ENCODE data around the gene EPS8L2.
"Not testable (repeated sequence)": the region's sequence is repeated elsewhere in the genome, so short reads cannot be mapped to it uniquely, and the experiment has no call there.

EPS8L2 gene

GRCh38 chr11:690244-690643 is 15.8 kb upstream of the EPS8L2 start:
- H3K79me2 ChIP-seq (ENCODE audit: control insufficient read depth, insufficient read depth, low read length, poor library complexity) = peaks cover 18% of the 10 kb centered on the region
- peaks cover 25 to 26% of the 10 kb centered on the region in 2 experiments for H3K4me1 ChIP-seq (ENCODE audit: control insufficient read depth in 1 of 2, insufficient read depth in 2 of 2, low read length in 2 of 2)
- DNase-seq; H3K4me3 ChIP-seq (ENCODE audit: low read depth, low read length); H3K18ac ChIP-seq (ENCODE audit: low read length); H3K4ac ChIP-seq (ENCODE audit: low read depth, low read length); H3K23ac ChIP-seq (ENCODE audit: low read length); H3K9ac ChIP-seq (ENCODE audit: low read length); H3K27me3 ChIP-seq (ENCODE audit: insufficient read depth, low read length); H3K27ac ChIP-seq (ENCODE audit: low read depth, low read length); H3K4me2 ChIP-seq (ENCODE audit: low read length); H4K8ac ChIP-seq (ENCODE audit: low read depth, low read length); H4K12ac ChIP-seq (ENCODE audit: low read depth, low read length); H2BK5ac ChIP-seq (ENCODE audit: low read depth, low read length, poor library complexity); H2AFZ ChIP-seq (ENCODE audit: insufficient read depth, low read length, poor library complexity); H4K91ac ChIP-seq (ENCODE audit: low read depth, low read length); H2BK120ac ChIP-seq (ENCODE audit: insufficient read depth, low read length, poor library complexity); H3K14ac ChIP-seq (ENCODE audit: low read length); H2AK5ac ChIP-seq (ENCODE audit: low read length); H2BK12ac ChIP-seq (ENCODE audit: low read length); H3K9me3 ChIP-seq (ENCODE audit: insufficient read depth, low read depth, low read length): not testable (repeated sequence)
- WGBS (ENCODE audit: extremely low coverage, insufficient coverage, insufficient read length) = no CpG with 5 or more reads among the region's 3 CpGs
- peaks cover 15% of the 10 kb centered on the region for H3K79me1 ChIP-seq (ENCODE audit: low read length)
- H3K36me3 ChIP-seq (ENCODE audit: control insufficient read depth in 1 of 2, insufficient read depth in 2 of 2, low read length in 2 of 2) = peaks cover 31 to 36% of the 10 kb centered on the region in 2 experiments

GRCh38 chr11:690738-691633 is 15.0 kb upstream of the EPS8L2 start:
- no peak overlapping the region for H2BK12ac ChIP-seq (ENCODE audit: low read length)
- H3K27ac ChIP-seq (ENCODE audit: low read depth, low read length) = no peak overlapping the region
- no peak overlapping the region for H3K9ac ChIP-seq (ENCODE audit: low read length)
- WGBS (ENCODE audit: extremely low coverage, insufficient coverage, insufficient read length) = no CpG with 5 or more reads among the region's 27 CpGs
- no peak overlapping the region for H3K18ac ChIP-seq (ENCODE audit: low read length)
- H3K27me3 ChIP-seq (ENCODE audit: insufficient read depth, low read length) = no peaks in the 10 kb centered on the region
- H3K23ac ChIP-seq (ENCODE audit: low read length) = no peak overlapping the region
- H3K79me1 ChIP-seq (ENCODE audit: low read length) = peaks cover 20% of the 10 kb centered on the region
- no peak overlapping the region for H3K4me3 ChIP-seq (ENCODE audit: low read depth, low read length)
- DNase-seq = peak; percentile 70 to 78
- no peak overlapping the region for H2AFZ ChIP-seq (ENCODE audit: insufficient read depth, low read length, poor library complexity)
- peaks cover 2% of the 10 kb centered on the region for H3K9me3 ChIP-seq (ENCODE audit: insufficient read depth, low read depth, low read length)
- H4K91ac ChIP-seq (ENCODE audit: low read depth, low read length) = no peak overlapping the region
- H3K4ac ChIP-seq (ENCODE audit: low read depth, low read length) = no peak overlapping the region
- H3K14ac ChIP-seq (ENCODE audit: low read length) = no peak overlapping the region
- H2AK5ac ChIP-seq (ENCODE audit: low read length) = no peak overlapping the region
- no peak overlapping the region for H3K4me2 ChIP-seq (ENCODE audit: low read length)
- no peak overlapping the region for H4K12ac ChIP-seq (ENCODE audit: low read depth, low read length)
- H2BK120ac ChIP-seq (ENCODE audit: insufficient read depth, low read length, poor library complexity) = no peak overlapping the region
- H3K4me1 ChIP-seq (ENCODE audit: control insufficient read depth in 1 of 2, insufficient read depth in 2 of 2, low read length in 2 of 2) = peaks cover 25 to 26% of the 10 kb centered on the region in 2 experiments
- H3K36me3 ChIP-seq (ENCODE audit: control insufficient read depth in 1 of 2, insufficient read depth in 2 of 2, low read length in 2 of 2) = peaks cover 26 to 31% of the 10 kb centered on the region in 2 experiments
- peaks cover 22% of the 10 kb centered on the region for H3K79me2 ChIP-seq (ENCODE audit: control insufficient read depth, insufficient read depth, low read length, poor library complexity)
- no peak overlapping the region for H4K8ac ChIP-seq (ENCODE audit: low read depth, low read length)
- no peak overlapping the region for H2BK5ac ChIP-seq (ENCODE audit: low read depth, low read length, poor library complexity)

- H3K4me3 ChIP-seq (ENCODE audit: low read depth, low read length) = no peak overlapping the region
- peak overlapping the region; percentile 23 for H2AK5ac ChIP-seq (ENCODE audit: low read length)
- H3K4me1 ChIP-seq (ENCODE audit: control insufficient read depth in 1 of 2, insufficient read depth in 2 of 2, low read length in 2 of 2) = peaks cover 27 to 29% of the 10 kb centered on the region in 2 experiments
- H3K79me2 ChIP-seq (ENCODE audit: control insufficient read depth, insufficient read depth, low read length, poor library complexity) = peaks cover 24% of the 10 kb centered on the region
- H3K27ac ChIP-seq (ENCODE audit: low read depth, low read length) = no peak overlapping the region
- H3K36me3 ChIP-seq (ENCODE audit: control insufficient read depth in 1 of 2, insufficient read depth in 2 of 2, low read length in 2 of 2) = peaks cover 19 to 24% of the 10 kb centered on the region in 2 experiments
- no peak overlapping the region for H4K8ac ChIP-seq (ENCODE audit: low read depth, low read length)
- H3K4me2 ChIP-seq (ENCODE audit: low read length) = no peak overlapping the region
- no peak overlapping the region for H2BK120ac ChIP-seq (ENCODE audit: insufficient read depth, low read length, poor library complexity)
- no peak overlapping the region for H3K9ac ChIP-seq (ENCODE audit: low read length)
- no peak for DNase-seq
- peak overlapping the region; percentile 42 for H4K91ac ChIP-seq (ENCODE audit: low read depth, low read length)
- H3K79me1 ChIP-seq (ENCODE audit: low read length) = peaks cover 23% of the 10 kb centered on the region
- H4K12ac ChIP-seq (ENCODE audit: low read depth, low read length) = no peak overlapping the region
- no peaks in the 10 kb centered on the region for H3K27me3 ChIP-seq (ENCODE audit: insufficient read depth, low read length)
- H3K18ac ChIP-seq (ENCODE audit: low read length) = peak overlapping the region; percentile 16
- peak overlapping the region; percentile 59 for H3K14ac ChIP-seq (ENCODE audit: low read length)
- no peak overlapping the region for H2BK12ac ChIP-seq (ENCODE audit: low read length)
- H3K4ac ChIP-seq (ENCODE audit: low read depth, low read length) = peak overlapping the region; percentile 85
- no peaks in the 10 kb centered on the region for H3K9me3 ChIP-seq (ENCODE audit: insufficient read depth, low read depth, low read length)
- WGBS (ENCODE audit: extremely low coverage, insufficient coverage, insufficient read length) = no CpG with 5 or more reads among the region's 18 CpGs
- no peak overlapping the region for H2AFZ ChIP-seq (ENCODE audit: insufficient read depth, low read length, poor library complexity)
- no peak overlapping the region for H2BK5ac ChIP-seq (ENCODE audit: low read depth, low read length, poor library complexity)
- H3K23ac ChIP-seq (ENCODE audit: low read length) = no peak overlapping the region
Observed at GRCh38 chr11:691710-692590, 14.1 kb upstream of the EPS8L2 start.

- Histone ChIP-seq H3K27ac (ENCODE audit: low read depth, low read length) (no peak overlapping the region), H3K9ac (ENCODE audit: low read length) (peak overlapping the region; percentile 31), H2AFZ (ENCODE audit: insufficient read depth, low read length, poor library complexity) (no peak overlapping the region), H3K4ac (ENCODE audit: low read depth, low read length) (peak overlapping the region; percentile 77), H3K23ac (ENCODE audit: low read length) (no peak overlapping the region), H3K9me3 (ENCODE audit: insufficient read depth, low read depth, low read length) (no peaks in the 10 kb centered on the region), H4K12ac (ENCODE audit: low read depth, low read length) (no peak overlapping the region), H3K27me3 (ENCODE audit: insufficient read depth, low read length) (no peaks in the 10 kb centered on the region), H3K4me1 (ENCODE audit: control insufficient read depth in 1 of 2, insufficient read depth in 2 of 2, low read length in 2 of 2) (peaks cover 32 to 35% of the 10 kb centered on the region in 2 experiments), H2BK12ac (ENCODE audit: low read length) (no peak overlapping the region), H3K79me2 (ENCODE audit: control insufficient read depth, insufficient read depth, low read length, poor library complexity) (peaks cover 24% of the 10 kb centered on the region), H3K4me2 (ENCODE audit: low read length) (no peak overlapping the region), H3K4me3 (ENCODE audit: low read depth, low read length) (no peak overlapping the region), H3K36me3 (ENCODE audit: control insufficient read depth in 1 of 2, insufficient read depth in 2 of 2, low read length in 2 of 2) (peaks cover 10 to 15% of the 10 kb centered on the region in 2 experiments), H4K91ac (ENCODE audit: low read depth, low read length) (peak overlapping the region; percentile 53), H2BK120ac (ENCODE audit: insufficient read depth, low read length, poor library complexity) (no peak overlapping the region), H4K8ac (ENCODE audit: low read depth, low read length) (peak overlapping the region; percentile 10), H3K14ac (ENCODE audit: low read length) (peak overlapping the region; percentile 19), H3K18ac (ENCODE audit: low read length) (no peak overlapping the region), H3K79me1 (ENCODE audit: low read length) (peaks cover 26% of the 10 kb centered on the region), H2BK5ac (ENCODE audit: low read depth, low read length, poor library complexity) (no peak overlapping the region), H2AK5ac (ENCODE audit: low read length) (no peak overlapping the region)
- no CpG with 5 or more reads among the region's 23 CpGs for WGBS (ENCODE audit: extremely low coverage, insufficient coverage, insufficient read length)
- peak in 1 of 2 donors; percentile 8 for DNase-seq
Observed at GRCh38 chr11:692824-693414, 13.1 kb upstream of the EPS8L2 start.
